ENCODE data around the gene PARN. TPM values are rescaled to one million over a fixed set of nuclear protein-coding genes. Genes with fewer than 3 reads are reported as not detected.
A peak's percentile ranks its signal among the peaks of the same experiment; 100 is the strongest.
"Not testable (repeated sequence)": the region's sequence is repeated elsewhere in the genome, so short reads cannot be mapped to it uniquely, and the experiment has no call there.

The PARN gene
- total RNA-seq, 1 experiment from 2014 or later = 56.2 TPM

- Mint-ChIP-seq H3K27ac (peak overlapping the region; percentile 92 to 97 (median 95)), H3K36me3 (ENCODE audit: insufficient read depth in 1 of 3, low read depth in 3 of 3) (peaks cover 11 to 34% (median 29%) of the 10 kb centered on the region in 3 experiments; a peak in 6 of 7 replicates), H3K4me1 (peaks cover 28 to 38% of the 10 kb centered on the region in 2 experiments), H3K4me3 (peak overlapping the region; percentile 93 to 100)
- not testable (repeated sequence) for H4K8ac ChIP-seq (replicated peaks; ENCODE audit: insufficient read length, low read depth, low read length); H3K56ac ChIP-seq (ENCODE audit: insufficient read length, low read depth, low read length); DNase-seq; H3K79me1 ChIP-seq (ENCODE audit: insufficient read depth, low read depth, low read length, poor library complexity, severe bottlenecking); H3K9me3 ChIP-seq (ENCODE audit: control insufficient read depth, low read depth, low read length); H2AFZ ChIP-seq (ENCODE audit: low read length); H4K20me1 ChIP-seq (ENCODE audit: control insufficient read depth, insufficient read depth, insufficient read length); H3K4ac ChIP-seq (ENCODE audit: low read depth, low read length); H3K27me3 Mint-ChIP-seq (ENCODE audit: low read depth); H3K9me3 Mint-ChIP-seq; H3K23ac ChIP-seq (ENCODE audit: insufficient read length, low read depth, low read length); H2BK20ac ChIP-seq (ENCODE audit: low read depth, low read length, poor library complexity, severe bottlenecking); H2BK5ac ChIP-seq (ENCODE audit: insufficient read length, low read length); H3K4me1 ChIP-seq (ENCODE audit: insufficient read depth, low read length); H3K27me3 ChIP-seq (ENCODE audit: insufficient read depth, low read length); H4K91ac ChIP-seq (ENCODE audit: insufficient read length, low read depth, low read length); H3T11ph ChIP-seq (ENCODE audit: low read length); H4K5ac ChIP-seq (ENCODE audit: insufficient read length, low read depth, low read length); H2BK15ac ChIP-seq (ENCODE audit: low read depth, low read length); H2AK5ac ChIP-seq (ENCODE audit: insufficient read length, low read length)
- Histone ChIP-seq H3K9ac (ENCODE audit: extremely low read depth, insufficient read length, low read length) (peak overlapping the region; percentile 87), H3K79me2 (ENCODE audit: insufficient read depth, low read length) (peaks cover 10% of the 10 kb centered on the region; the same call in 1 of the 2 replicates), H3K23me2 (ENCODE audit: insufficient read length, low read depth, low read length, poor library complexity, severe bottlenecking) (peaks cover 17% of the 10 kb centered on the region), H2BK120ac (ENCODE audit: low read depth, low read length, poor library complexity, severe bottlenecking) (peak overlapping the region; percentile 97), H2BK12ac (ENCODE audit: insufficient read length, low read depth, low read length) (peak overlapping the region; percentile 79), H3K18ac (ENCODE audit: insufficient read length, low read depth, low read length) (peak overlapping the region; percentile 94), H3K14ac (ENCODE audit: insufficient read depth, low read length) (peak overlapping the region; percentile 95; the same call in 1 of the 2 replicates), H3K4me2 (ENCODE audit: insufficient read depth, insufficient read length, low read length) (peak overlapping the region; percentile 91), H3K27ac (ENCODE audit: insufficient read length, low read depth, low read length) (peak overlapping the region; percentile 95)
- WGBS (ENCODE audit: extremely low coverage, insufficient read length, low lambda C conversion rate) = no CpG with 5 or more reads among the region's 29 CpGs
Observed at GRCh38 chr16:14630620-14631330, 715 bp upstream of the PARN start.
